ENCODE data around the gene ITGA2.

DNA sequence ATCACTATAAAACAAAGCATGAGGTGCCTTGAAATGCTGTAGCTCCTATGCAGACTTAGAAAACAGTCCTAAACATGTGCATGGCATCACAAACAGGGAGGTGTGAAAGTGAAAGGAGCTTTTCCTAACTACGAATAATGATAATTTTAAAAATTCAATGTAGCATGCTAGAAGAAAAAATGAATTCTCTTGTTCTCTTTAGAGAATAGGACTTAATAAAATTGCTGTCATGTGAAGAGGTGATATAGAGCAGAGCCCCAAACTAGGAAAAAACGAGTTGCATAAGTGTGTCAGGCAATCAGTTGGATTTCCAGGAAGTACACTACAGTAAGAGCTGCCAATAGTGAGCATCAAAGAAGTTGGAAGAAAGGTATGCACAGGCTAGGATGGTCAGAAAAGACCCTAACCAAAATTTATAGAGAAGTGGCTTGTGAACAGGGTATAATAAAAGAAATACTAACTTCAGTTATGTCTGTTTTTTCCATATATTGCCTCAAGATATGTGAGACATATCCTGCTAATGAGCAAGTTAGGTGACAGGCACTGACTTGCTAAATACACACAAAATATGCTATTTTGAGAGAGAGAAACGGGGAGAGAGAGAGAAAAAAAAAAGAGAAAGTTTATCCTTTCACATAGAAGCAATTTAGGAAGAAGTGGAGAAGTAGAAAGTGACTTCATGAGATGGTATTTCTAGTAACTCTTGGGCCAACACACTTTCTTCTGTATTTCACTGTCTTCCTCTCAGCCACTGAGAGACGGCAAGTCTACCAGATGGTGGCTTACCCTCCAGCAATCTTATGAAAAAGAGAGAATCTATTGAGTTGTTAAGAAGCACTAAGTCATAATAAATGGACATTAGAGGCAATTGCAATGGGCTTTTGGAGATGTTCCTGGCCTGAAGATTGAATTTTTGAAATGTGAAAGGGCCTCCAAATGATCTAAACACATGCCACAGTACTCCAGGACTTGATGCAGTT lies 18.0 kb downstream of the ITGA2 start:
- TF ChIP-seq MYC (IDR thresholded peaks at IDR 0.05; ENCODE audit: low read depth, low read length): no peak
- no peak for TF ChIP-seq POLR2A (IDR thresholded peaks at IDR 0.05; ENCODE audit: extremely low read depth, insufficient read length)
- no peak for TF ChIP-seq CTCF (IDR thresholded peaks at IDR 0.05; ENCODE audit: low read depth, low read length)
- no peak for TF ChIP-seq MAX (IDR thresholded peaks at IDR 0.05; ENCODE audit: low read depth, low read length)

Measured in NB4 (cell line).